Activated naive CD4-positive, alpha-beta T cell treated with anti-CD3 and anti-CD28 coated beads, Interleukin-2, amount 10 ng/mL, durations not matched to agents 7 days and 5 days (primary cell): ENCODE results near the gene CLEC16A.

Experiments
- CTCF ChIA-PET: fragments of 350-600 bp; sonication (Branson Sonifier 250); formaldehyde crosslinking; loops from one replicate; lab custom pipeline; 2021; ENCODE audit warnings: antibody characterized with exemption; lab: Charles Lee
- DNase-seq: peaks from one replicate; pipeline ENCODE4 v3.0.0-alpha.2; 2020
- H3K27ac Mint-ChIP-seq: one replicate; pipeline ENCODE4 v1.8.0; 2021; ENCODE audit warnings: mild to moderate bottlenecking, moderate library complexity, mixed read lengths
- H3K27me3 Mint-ChIP-seq: one replicate; pipeline ENCODE4 v1.8.0; 2021; ENCODE audit warnings: mild to moderate bottlenecking, mixed read lengths
- H3K36me3 Mint-ChIP-seq: one replicate; pipeline ENCODE4 v1.8.0; 2021; ENCODE audit warnings: mixed read lengths
- H3K4me1 Mint-ChIP-seq: one replicate; pipeline ENCODE4 v1.8.0; 2021; ENCODE audit warnings: mixed read lengths
- H3K4me3 Mint-ChIP-seq: one replicate; pipeline ENCODE4 v1.8.0; 2021; ENCODE audit warnings: mild to moderate bottlenecking, moderate library complexity, mixed read lengths
- H3K9me3 Mint-ChIP-seq: one replicate; pipeline ENCODE4 v1.8.0; 2021; ENCODE audit warnings: mixed read lengths

Gene CLEC16A

GRCh38 chr16:11164482-11165270 is 220.3 kb downstream of the CLEC16A start:
- DNase-seq = no peak
- Mint-ChIP-seq H3K4me1 (peaks cover 66% of the 10 kb centered on the region), H3K9me3 (peaks cover 11% of the 10 kb centered on the region), H3K36me3 (peaks cover 48% of the 10 kb centered on the region), H3K27me3 (no peaks in the 10 kb centered on the region), H3K4me3 (no peak overlapping the region), H3K27ac (no peak overlapping the region)
- CTCF ChIA-PET = interaction anchor here (0.5 to 1.4 kb wide), 2 partner anchors 13 to 88 kb away, joined by 3 read pairs; no protein-coding TSS in a partner anchor

- DNase-seq = no peak
- CTCF ChIA-PET = interaction anchor here (1.1 to 1.4 kb wide), 3 partner anchors 13 to 201 kb away, joined by 3 to 4 read pairs (median 3); no protein-coding TSS in a partner anchor
- Mint-ChIP-seq H3K36me3 (peaks cover 42% of the 10 kb centered on the region), H3K9me3 (peaks cover 7% of the 10 kb centered on the region), H3K4me3 (no peak overlapping the region), H3K27ac (no peak overlapping the region), H3K27me3 (no peaks in the 10 kb centered on the region), H3K4me1 (peaks cover 59% of the 10 kb centered on the region)
Measured at GRCh38 chr16:11165349-11165748, 221.0 kb downstream of the CLEC16A start.

- no peaks in the 10 kb centered on the region for H3K27me3 Mint-ChIP-seq
- no peak overlapping the region for H3K4me3 Mint-ChIP-seq
- CTCF ChIA-PET = interaction anchor here (1.1 to 1.4 kb wide), 3 partner anchors 14 to 202 kb away, joined by 3 to 4 read pairs (median 3); no protein-coding TSS in a partner anchor
- H3K4me1 Mint-ChIP-seq = peaks cover 52% of the 10 kb centered on the region
- H3K36me3 Mint-ChIP-seq = peaks cover 35% of the 10 kb centered on the region
- DNase-seq = no peak
- no peaks in the 10 kb centered on the region for H3K9me3 Mint-ChIP-seq
- H3K27ac Mint-ChIP-seq = no peak overlapping the region
Measured at GRCh38 chr16:11165894-11166665, 221.7 kb downstream of the CLEC16A start.

GRCh38 chr16:11167581-11167980 is 223.2 kb downstream of the CLEC16A start:
- DNase-seq = no peak
- H3K4me3 Mint-ChIP-seq = no peak overlapping the region
- CTCF ChIA-PET = no interaction called here
- H3K36me3 Mint-ChIP-seq = peaks cover 34% of the 10 kb centered on the region
- no peak overlapping the region for H3K27ac Mint-ChIP-seq
- no peaks in the 10 kb centered on the region for H3K27me3 Mint-ChIP-seq
- no peaks in the 10 kb centered on the region for H3K9me3 Mint-ChIP-seq
- peaks cover 42% of the 10 kb centered on the region for H3K4me1 Mint-ChIP-seq

- CTCF ChIA-PET = no interaction called here
- Mint-ChIP-seq H3K36me3 (peaks cover 36% of the 10 kb centered on the region), H3K4me1 (peaks cover 32% of the 10 kb centered on the region), H3K9me3 (no peaks in the 10 kb centered on the region), H3K27ac (no peak overlapping the region), H3K4me3 (no peak overlapping the region), H3K27me3 (no peaks in the 10 kb centered on the region)
- no peak for DNase-seq
Measured at GRCh38 chr16:11168386-11169051, 224.2 kb downstream of the CLEC16A start.

GRCh38 chr16:11169641-11170040 is 225.3 kb downstream of the CLEC16A start:
- peaks cover 27% of the 10 kb centered on the region for H3K4me1 Mint-ChIP-seq
- peaks cover 47% of the 10 kb centered on the region for H3K36me3 Mint-ChIP-seq
- no peaks in the 10 kb centered on the region for H3K9me3 Mint-ChIP-seq
- no peak for DNase-seq
- CTCF ChIA-PET = interaction anchor here (1.0 kb wide), 1 partner anchor 10 kb away, joined by 3 read pairs; no protein-coding TSS in a partner anchor
- no peak overlapping the region for H3K4me3 Mint-ChIP-seq
- no peaks in the 10 kb centered on the region for H3K27me3 Mint-ChIP-seq
- H3K27ac Mint-ChIP-seq = no peak overlapping the region

- CTCF ChIA-PET = interaction anchor here (1.0 kb wide), 1 partner anchor 11 kb away, joined by 3 read pairs; no protein-coding TSS in a partner anchor
- Mint-ChIP-seq H3K4me3 (no peak overlapping the region), H3K27ac (no peak overlapping the region), H3K9me3 (no peaks in the 10 kb centered on the region), H3K4me1 (peaks cover 27% of the 10 kb centered on the region), H3K36me3 (peaks cover 53% of the 10 kb centered on the region), H3K27me3 (no peaks in the 10 kb centered on the region)
- DNase-seq = no peak
Measured at GRCh38 chr16:11170201-11170600, 225.8 kb downstream of the CLEC16A start.

GRCh38 chr16:11170696-11171447 is 226.5 kb downstream of the CLEC16A start:
- CTCF ChIA-PET = no interaction called here
- Mint-ChIP-seq H3K9me3 (no peaks in the 10 kb centered on the region), H3K27ac (no peak overlapping the region), H3K27me3 (no peaks in the 10 kb centered on the region), H3K4me1 (peaks cover 27% of the 10 kb centered on the region), H3K36me3 (peaks cover 56% of the 10 kb centered on the region), H3K4me3 (no peak overlapping the region)
- DNase-seq = no peak

- H3K9me3 Mint-ChIP-seq = no peaks in the 10 kb centered on the region
- H3K27me3 Mint-ChIP-seq = no peaks in the 10 kb centered on the region
- no peak overlapping the region for H3K4me3 Mint-ChIP-seq
- DNase-seq = no peak
- CTCF ChIA-PET = no interaction called here
- H3K27ac Mint-ChIP-seq = no peak overlapping the region
- H3K4me1 Mint-ChIP-seq = peaks cover 28% of the 10 kb centered on the region
- H3K36me3 Mint-ChIP-seq = peaks cover 58% of the 10 kb centered on the region
Measured at GRCh38 chr16:11171448-11171709, 227.0 kb downstream of the CLEC16A start.

- Mint-ChIP-seq H3K27me3 (no peaks in the 10 kb centered on the region), H3K27ac (no peak overlapping the region), H3K4me1 (peaks cover 30% of the 10 kb centered on the region), H3K9me3 (no peaks in the 10 kb centered on the region), H3K36me3 (peaks cover 58% of the 10 kb centered on the region), H3K4me3 (no peak overlapping the region)
- CTCF ChIA-PET = no interaction called here
- DNase-seq = no peak
Measured at GRCh38 chr16:11171757-11172299, 227.5 kb downstream of the CLEC16A start.

- DNase-seq = no peak
- Mint-ChIP-seq H3K27me3 (no peaks in the 10 kb centered on the region), H3K4me1 (peaks cover 35% of the 10 kb centered on the region), H3K4me3 (no peak overlapping the region), H3K9me3 (no peaks in the 10 kb centered on the region), H3K27ac (no peak overlapping the region), H3K36me3 (peaks cover 48% of the 10 kb centered on the region)
- CTCF ChIA-PET = interaction anchor here (0.6 kb wide), 1 partner anchor 52 kb away, joined by 3 read pairs; no protein-coding TSS in a partner anchor
Measured at GRCh38 chr16:11173426-11173825, 229.1 kb downstream of the CLEC16A start.

- Mint-ChIP-seq H3K27me3 (no peaks in the 10 kb centered on the region), H3K4me1 (peaks cover 35% of the 10 kb centered on the region), H3K9me3 (no peaks in the 10 kb centered on the region), H3K4me3 (no peak overlapping the region), H3K27ac (no peak overlapping the region), H3K36me3 (peaks cover 46% of the 10 kb centered on the region)
- CTCF ChIA-PET = no interaction called here
- no peak for DNase-seq
Measured at GRCh38 chr16:11174141-11174540, 229.8 kb downstream of the CLEC16A start.

- Mint-ChIP-seq H3K9me3 (no peaks in the 10 kb centered on the region), H3K36me3 (peaks cover 48% of the 10 kb centered on the region), H3K27me3 (no peaks in the 10 kb centered on the region), H3K4me1 (peaks cover 44% of the 10 kb centered on the region), H3K4me3 (no peak overlapping the region), H3K27ac (peak overlapping the region; percentile 35)
- no peak for DNase-seq
- CTCF ChIA-PET = interaction anchor here (0.6 kb wide), 1 partner anchor 41 kb away, joined by 3 read pairs; no protein-coding TSS in a partner anchor
Measured at GRCh38 chr16:11175106-11175786, 230.9 kb downstream of the CLEC16A start.
